Measurements from ENCODE around the gene LRP8.

DNA sequence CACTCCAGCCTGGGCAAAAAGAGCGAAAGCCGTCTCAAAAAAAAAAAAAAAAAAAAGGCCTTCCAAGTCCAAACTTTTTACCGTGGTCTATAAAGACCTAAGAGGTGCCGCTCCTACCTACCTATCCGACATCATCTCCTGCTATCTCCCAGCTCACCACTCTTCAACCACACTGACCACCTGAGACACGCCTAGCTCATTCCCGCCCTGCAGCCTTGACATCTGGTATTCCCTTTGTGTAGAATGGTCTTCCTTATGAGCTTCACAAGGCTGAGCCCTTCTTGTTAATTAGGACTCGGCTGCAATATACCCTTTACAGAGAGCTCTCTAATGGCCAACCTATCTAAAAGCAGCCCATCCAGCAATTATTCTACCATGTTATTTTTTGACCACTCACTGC is 90.2 kb downstream of the LRP8 start:
- TF ChIP-seq POLR2AphosphoS5 (IDR thresholded peaks at IDR 0.05; ENCODE audit: insufficient read depth in 1 of 2, low read depth in 1 of 2) (no peak), POLR2A (IDR thresholded peaks at IDR 0.05) (no peak), CTCF (IDR thresholded peaks at IDR 0.05) (no peak)
